Hepatocyte (in vitro differentiated cells): Measurements from ENCODE around the gene RPTOR. TPM values are rescaled to one million over a fixed set of nuclear protein-coding genes. Genes with fewer than 3 reads are reported as not detected.

Experiments
- DNase-seq: peaks from one replicate; pipeline ENCODE4 v3.0.0-alpha.2; 2016; ENCODE audit warnings: low spot score
- H2AFZ ChIP-seq: fragments of 200-600 bp; sonication (generic); 2 replicates; pipeline ENCODE4 v1.6.0; 2016; ENCODE audit warnings: antibody characterized with exemption, mild to moderate bottlenecking
- H3K27ac ChIP-seq: fragments of 200-600 bp; sonication (generic); 2 replicates; pipeline ENCODE4 v1.5.1; 2016; ENCODE audit warnings: mild to moderate bottlenecking
- H3K27me3 ChIP-seq: fragments of 200-600 bp; sonication (generic); 2 replicates; pipeline ENCODE4 v1.6.1; 2016
- H3K36me3 ChIP-seq: fragments of 200-600 bp; sonication (generic); replicated peaks from 2 replicates; pipeline ENCODE4 v1.5.1; 2016; ENCODE audit warnings: low read depth; ENCODE audit not compliant: insufficient read depth
- H3K4me1 ChIP-seq: fragments of 200-600 bp; sonication (generic); 2 replicates; pipeline ENCODE4 v1.5.1; 2016; ENCODE audit warnings: mild to moderate bottlenecking, moderate library complexity; ENCODE audit not compliant: insufficient read depth
- H3K4me2 ChIP-seq: fragments of 200-600 bp; sonication (generic); 2 replicates; pipeline ENCODE4 v1.6.0; 2016
- H3K4me3 ChIP-seq: fragments of 200-600 bp; sonication (generic); 2 replicates; pipeline ENCODE4 v1.5.1; 2016; ENCODE audit warnings: mild to moderate bottlenecking
- H3K79me2 ChIP-seq: fragments of 200-600 bp; sonication (generic); 2 replicates; pipeline ENCODE4 v1.6.0; 2017; ENCODE audit warnings: mild to moderate bottlenecking
- H3K9me2 ChIP-seq: fragments of 200-600 bp; sonication (generic); replicated peaks from 2 replicates; pipeline ENCODE4 v1.6.0; 2017; ENCODE audit warnings: mild to moderate bottlenecking; ENCODE audit not compliant: insufficient read depth
- H3K9me3 ChIP-seq: fragments of 200-600 bp; sonication (generic); 2 replicates; pipeline ENCODE4 v1.5.1; 2016; ENCODE audit warnings: low read depth, mild to moderate bottlenecking
- H4K20me1 ChIP-seq: fragments of 200-600 bp; sonication (generic); 2 replicates; pipeline ENCODE4 v1.6.0; 2016; ENCODE audit warnings: mild to moderate bottlenecking; ENCODE audit not compliant: insufficient read depth, poor library complexity, severe bottlenecking
- EZH2 ChIP-seq: fragments of 200-600 bp; sonication (generic); IDR thresholded peaks from 2 replicates; pipeline ENCODE4 v1.6.1; 2016; ENCODE audit warnings: antibody characterized with exemption, mild to moderate bottlenecking, borderline replicate concordance
- EZH2phosphoT487 ChIP-seq: fragments of 200-600 bp; sonication (generic); IDR thresholded peaks from one replicate; pipeline ENCODE4 v1.6.1; 2018; ENCODE audit warnings: antibody characterized with exemption, mild to moderate bottlenecking, low read depth, moderate library complexity; ENCODE audit not compliant: unreplicated experiment, severe bottlenecking
- whole genome bisulfite sequencing: methylation state at CpG from one replicate; pipeline ENCODE4 v1.1.6; 2016; ENCODE audit warnings: low lambda C conversion rate; ENCODE audit errors: missing lambda C conversion rate; 5-methylcytosine and 5-hydroxymethylcytosine counted together
- polyA plus RNA-seq: library from polyadenylated mRNA; unstranded; fragments of >200 nt; fragmentation: Nextera tagmentation; extraction: Ambion mirVana; gene quantifications from 2 replicates; pipeline ENCODE4 v1.2.1, GENCODE V29; 2016
- total RNA-seq: library from RNA; depleted of rRNA; stranded (reverse); fragments of >200 nt; gene quantifications from 2 replicates; pipeline ENCODE4 v1.2.3, GENCODE V29; 2014
- TF ChIP-seq, protein P1 (sequence below): fragments of 200-600 bp; sonication (generic); IDR thresholded peaks from 2 replicates; pipeline ENCODE4 v1.5.1; 2016; ENCODE audit warnings: antibody characterized with exemption, mild to moderate bottlenecking; ENCODE audit not compliant: poor library complexity

Gene RPTOR
- total and polyA plus RNA-seq, 2 experiments from 2014 or later: 14.1 to 20.6 TPM

DNA sequence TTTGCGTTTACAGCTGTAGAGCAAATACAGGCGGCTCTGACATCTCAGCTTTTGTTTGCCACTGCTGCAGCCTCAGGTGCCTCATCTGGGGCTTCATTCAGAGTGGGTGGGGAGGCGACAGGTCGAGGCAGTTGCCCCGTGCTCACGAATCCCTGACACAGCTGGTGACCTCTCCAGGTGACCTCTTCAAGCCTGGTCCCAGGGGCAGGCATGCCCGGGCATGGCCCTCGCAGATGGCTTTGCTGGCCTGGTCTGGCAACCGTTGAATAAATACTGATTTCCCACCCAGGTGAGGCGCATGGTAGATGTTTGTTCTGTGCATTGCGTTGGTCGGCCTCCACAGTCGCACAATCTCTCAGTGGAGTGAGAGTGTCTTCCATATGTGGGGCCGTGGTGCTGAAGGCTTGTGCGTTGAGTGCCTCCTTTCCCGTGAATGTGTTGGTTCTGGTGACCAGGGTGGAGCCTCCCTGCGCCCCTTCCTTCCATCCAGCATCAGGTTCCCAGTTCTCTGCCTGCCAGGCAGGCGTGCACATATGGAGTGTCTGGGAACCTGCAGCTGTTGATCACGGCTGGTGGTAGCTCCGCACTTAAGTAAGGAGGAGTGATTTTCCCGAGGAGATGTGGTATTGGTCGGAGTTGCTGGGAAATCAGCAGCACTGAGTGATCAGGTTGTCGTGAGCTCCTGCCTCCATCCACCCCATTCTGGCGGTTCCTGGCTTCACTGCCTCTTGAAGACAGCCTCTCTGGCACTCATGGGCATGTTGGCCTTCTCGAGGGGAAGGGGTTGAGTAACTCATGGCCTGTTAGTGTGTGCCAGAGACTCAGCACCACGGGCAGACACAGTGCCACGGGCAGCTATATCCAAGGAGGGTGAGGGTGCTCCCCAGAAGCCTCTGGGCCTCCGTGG is 149.7 kb downstream of the RPTOR start:
- Histone ChIP-seq H3K4me3 (no peak overlapping the region), H3K4me1 (peaks cover 28% of the 10 kb centered on the region), H2AFZ (no peak overlapping the region), H3K79me2 (peaks cover 62% of the 10 kb centered on the region), H3K27ac (peak overlapping the region; percentile 95), H3K27me3 (no peaks in the 10 kb centered on the region), H3K36me3 (no peaks in the 10 kb centered on the region), H3K9me2 (no peaks in the 10 kb centered on the region), H3K4me2 (no peak overlapping the region), H3K9me3 (no peaks in the 10 kb centered on the region), H4K20me1 (no peaks in the 10 kb centered on the region)
- DNase-seq: no peak
- WGBS: 78% methylated on average over 27 of the region's 28 CpGs
- TF ChIP-seq EZH2phosphoT487 (no peak), EZH2 (no peak)
- TF ChIP-seq, protein P1, sequence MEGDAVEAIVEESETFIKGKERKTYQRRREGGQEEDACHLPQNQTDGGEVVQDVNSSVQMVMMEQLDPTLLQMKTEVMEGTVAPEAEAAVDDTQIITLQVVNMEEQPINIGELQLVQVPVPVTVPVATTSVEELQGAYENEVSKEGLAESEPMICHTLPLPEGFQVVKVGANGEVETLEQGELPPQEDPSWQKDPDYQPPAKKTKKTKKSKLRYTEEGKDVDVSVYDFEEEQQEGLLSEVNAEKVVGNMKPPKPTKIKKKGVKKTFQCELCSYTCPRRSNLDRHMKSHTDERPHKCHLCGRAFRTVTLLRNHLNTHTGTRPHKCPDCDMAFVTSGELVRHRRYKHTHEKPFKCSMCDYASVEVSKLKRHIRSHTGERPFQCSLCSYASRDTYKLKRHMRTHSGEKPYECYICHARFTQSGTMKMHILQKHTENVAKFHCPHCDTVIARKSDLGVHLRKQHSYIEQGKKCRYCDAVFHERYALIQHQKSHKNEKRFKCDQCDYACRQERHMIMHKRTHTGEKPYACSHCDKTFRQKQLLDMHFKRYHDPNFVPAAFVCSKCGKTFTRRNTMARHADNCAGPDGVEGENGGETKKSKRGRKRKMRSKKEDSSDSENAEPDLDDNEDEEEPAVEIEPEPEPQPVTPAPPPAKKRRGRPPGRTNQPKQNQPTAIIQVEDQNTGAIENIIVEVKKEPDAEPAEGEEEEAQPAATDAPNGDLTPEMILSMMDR: no peak

- Histone ChIP-seq H3K27ac (peak overlapping the region; percentile 95), H2AFZ (no peak overlapping the region), H3K4me2 (peak overlapping the region; percentile 20), H3K9me3 (no peaks in the 10 kb centered on the region), H4K20me1 (peaks cover 4% of the 10 kb centered on the region), H3K27me3 (no peaks in the 10 kb centered on the region), H3K4me3 (no peak overlapping the region), H3K36me3 (no peaks in the 10 kb centered on the region), H3K4me1 (peaks cover 28% of the 10 kb centered on the region), H3K9me2 (no peaks in the 10 kb centered on the region), H3K79me2 (peaks cover 67% of the 10 kb centered on the region)
- 80% methylated on average over 28 of the region's 28 CpGs for whole genome bisulfite sequencing
- peak; percentile 85 for DNase-seq
- no peak for TF ChIP-seq EZH2
Observed at GRCh38 chr17:80694992-80695912, 150.6 kb downstream of the RPTOR start.

GRCh38 chr17:80695979-80696378 is 151.3 kb downstream of the RPTOR start:
- H3K4me1 ChIP-seq: peaks cover 28% of the 10 kb centered on the region
- TF ChIP-seq, protein P1: no peak
- TF ChIP-seq EZH2 (no peak), EZH2phosphoT487 (no peak)
- 94% methylated on average over 4 of the region's 4 CpGs for WGBS
- no peaks in the 10 kb centered on the region for H3K9me2 ChIP-seq
- no peak for DNase-seq
- H3K4me2 ChIP-seq: peak overlapping the region; percentile 20
- peak overlapping the region; percentile 95 for H3K27ac ChIP-seq
- no peak overlapping the region for H2AFZ ChIP-seq
- H3K4me3 ChIP-seq: no peak overlapping the region
- peaks cover 4% of the 10 kb centered on the region for H4K20me1 ChIP-seq
- no peaks in the 10 kb centered on the region for H3K9me3 ChIP-seq
- no peaks in the 10 kb centered on the region for H3K36me3 ChIP-seq
- H3K27me3 ChIP-seq: no peaks in the 10 kb centered on the region
- H3K79me2 ChIP-seq: peaks cover 66% of the 10 kb centered on the region
